ENCODE measurements around the gene MTREX. TPM values are rescaled to one million over a fixed set of nuclear protein-coding genes. Genes with fewer than 3 reads are reported as not detected.

Gene MTREX
- polyA plus RNA-seq, 1 donor (not counting 4 experiments of a cell fraction or from before 2014, with no cell fraction given): 71.4 TPM

DNA sequence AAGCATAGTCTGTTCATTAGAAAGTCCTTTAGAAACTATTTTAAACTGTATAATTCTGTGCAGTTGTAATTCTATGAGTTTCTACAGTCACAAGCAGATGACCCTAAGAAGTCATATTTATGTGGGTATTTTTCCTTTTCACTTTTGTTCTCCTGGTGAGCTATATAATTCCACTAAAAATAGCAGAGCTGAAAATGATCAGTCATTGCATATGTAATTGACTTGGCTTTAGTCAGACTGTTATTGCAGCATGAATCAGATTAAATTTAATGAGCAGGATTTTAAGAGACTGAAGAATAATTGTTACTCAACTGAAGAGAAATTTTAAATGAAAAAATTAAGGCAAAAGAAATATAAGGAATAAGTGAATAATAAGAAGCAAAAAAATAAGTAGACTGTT, 108.5 kb downstream of the MTREX start:
- no peak for TF ChIP-seq EZH2 (IDR thresholded peaks at IDR 0.05; ENCODE audit: low read length)
- TF ChIP-seq, protein P1, sequence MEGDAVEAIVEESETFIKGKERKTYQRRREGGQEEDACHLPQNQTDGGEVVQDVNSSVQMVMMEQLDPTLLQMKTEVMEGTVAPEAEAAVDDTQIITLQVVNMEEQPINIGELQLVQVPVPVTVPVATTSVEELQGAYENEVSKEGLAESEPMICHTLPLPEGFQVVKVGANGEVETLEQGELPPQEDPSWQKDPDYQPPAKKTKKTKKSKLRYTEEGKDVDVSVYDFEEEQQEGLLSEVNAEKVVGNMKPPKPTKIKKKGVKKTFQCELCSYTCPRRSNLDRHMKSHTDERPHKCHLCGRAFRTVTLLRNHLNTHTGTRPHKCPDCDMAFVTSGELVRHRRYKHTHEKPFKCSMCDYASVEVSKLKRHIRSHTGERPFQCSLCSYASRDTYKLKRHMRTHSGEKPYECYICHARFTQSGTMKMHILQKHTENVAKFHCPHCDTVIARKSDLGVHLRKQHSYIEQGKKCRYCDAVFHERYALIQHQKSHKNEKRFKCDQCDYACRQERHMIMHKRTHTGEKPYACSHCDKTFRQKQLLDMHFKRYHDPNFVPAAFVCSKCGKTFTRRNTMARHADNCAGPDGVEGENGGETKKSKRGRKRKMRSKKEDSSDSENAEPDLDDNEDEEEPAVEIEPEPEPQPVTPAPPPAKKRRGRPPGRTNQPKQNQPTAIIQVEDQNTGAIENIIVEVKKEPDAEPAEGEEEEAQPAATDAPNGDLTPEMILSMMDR (optimal IDR thresholded peaks at IDR 0.05 in 1 of 3, IDR thresholded peaks at IDR 0.05 in 1 of 3, conservative IDR thresholded peaks at IDR 0.05 in 1 of 3; ENCODE audit: extremely low read depth in 1 of 3, insufficient read depth in 2 of 3, low read length in 3 of 3): no peak
- no peak overlapping the region for H3K9ac ChIP-seq (ENCODE audit: control insufficient read depth, extremely low read depth, insufficient read depth, low read length)
- H3K4me2 ChIP-seq (ENCODE audit: control insufficient read depth, extremely low read depth, insufficient read depth, low read depth, low read length): no peak overlapping the region
- no peaks in the 10 kb centered on the region for H4K20me1 ChIP-seq (ENCODE audit: control insufficient read depth, extremely low read depth, insufficient read depth, low read length)
- H3K27me3 ChIP-seq (ENCODE audit: control insufficient read depth, extremely low read depth, insufficient read depth, low read length): no peaks in the 10 kb centered on the region
- peaks cover 0 to 3% of the 10 kb centered on the region in 2 experiments for H3K36me3 ChIP-seq (ENCODE audit: control insufficient read depth in 2 of 2, extremely low read depth in 1 of 2, insufficient read depth in 2 of 2, low read length in 2 of 2)
- dilution Hi-C loops (cut with MboI; ENCODE audit: extremely low pct_ligation_motif_present, low sequenced_read_pairs): no loop called here
- no peaks in the 10 kb centered on the region for H3K9me3 ChIP-seq (ENCODE audit: control insufficient read depth, low read depth, low read length)
- no peak overlapping the region for H3K27ac ChIP-seq (ENCODE audit: control insufficient read depth, insufficient read depth, low read length)
- FAIRE-seq (no peak), DNase-seq (ENCODE audit: low read depth, low spot score) (no peak)
- H3K9me1 ChIP-seq (ENCODE audit: control insufficient read depth, extremely low read depth, insufficient read depth, low read length): no peaks in the 10 kb centered on the region
- no peaks in the 10 kb centered on the region for H3K4me1 ChIP-seq (ENCODE audit: control insufficient read depth, extremely low read depth, insufficient read depth, low read length)
- no peak overlapping the region for H3K4me3 ChIP-seq (ENCODE audit: control insufficient read depth in 2 of 3, extremely low read depth in 1 of 3, insufficient read depth in 2 of 3, low read depth in 1 of 3, low read length in 3 of 3)
- H2AFZ ChIP-seq (ENCODE audit: control insufficient read depth, low read length): no peak overlapping the region
- H3K79me2 ChIP-seq (ENCODE audit: control insufficient read depth, insufficient read depth, low read length): no peaks in the 10 kb centered on the region

GRCh38 chr5:55418994-55419968, 111.5 kb downstream of the MTREX start:
- Histone ChIP-seq H2AFZ (ENCODE audit: control insufficient read depth, low read length) (no peak overlapping the region), H3K9me1 (ENCODE audit: control insufficient read depth, extremely low read depth, insufficient read depth, low read length) (no peaks in the 10 kb centered on the region), H3K9ac (ENCODE audit: control insufficient read depth, extremely low read depth, insufficient read depth, low read length) (no peak overlapping the region), H4K20me1 (ENCODE audit: control insufficient read depth, extremely low read depth, insufficient read depth, low read length) (no peaks in the 10 kb centered on the region), H3K4me2 (ENCODE audit: control insufficient read depth, extremely low read depth, insufficient read depth, low read depth, low read length) (no peak overlapping the region), H3K36me3 (ENCODE audit: control insufficient read depth in 2 of 2, extremely low read depth in 1 of 2, insufficient read depth in 2 of 2, low read length in 2 of 2) (peaks cover 8 to 12% of the 10 kb centered on the region in 2 experiments), H3K9me3 (ENCODE audit: control insufficient read depth, low read depth, low read length) (no peaks in the 10 kb centered on the region), H3K4me3 (ENCODE audit: control insufficient read depth in 2 of 3, extremely low read depth in 1 of 3, insufficient read depth in 2 of 3, low read depth in 1 of 3, low read length in 3 of 3) (no peak overlapping the region), H3K27ac (ENCODE audit: control insufficient read depth, insufficient read depth, low read length) (no peak overlapping the region), H3K4me1 (ENCODE audit: control insufficient read depth, extremely low read depth, insufficient read depth, low read length) (no peaks in the 10 kb centered on the region), H3K27me3 (ENCODE audit: control insufficient read depth, extremely low read depth, insufficient read depth, low read length) (no peaks in the 10 kb centered on the region), H3K79me2 (ENCODE audit: control insufficient read depth, insufficient read depth, low read length) (no peaks in the 10 kb centered on the region)
- DNase-seq (ENCODE audit: low read depth, low spot score) (no peak), FAIRE-seq (no peak)
- TF ChIP-seq EZH2 (IDR thresholded peaks at IDR 0.05; ENCODE audit: low read length): no peak
- dilution Hi-C loops (cut with MboI; ENCODE audit: extremely low pct_ligation_motif_present, low sequenced_read_pairs): no loop called here

Data from keratinocyte (primary cell).